HFFc6 (cell line): ENCODE measurements around the gene PTPRR. TPM values are rescaled to one million over a fixed set of nuclear protein-coding genes. Genes with fewer than 3 reads are reported as not detected.

Experiments used
- DNase-seq: peaks from one replicate; pipeline ENCODE4 v3.0.0-alpha.2; 2018
- H3K27ac Mint-ChIP-seq: 2 replicates; pipeline ENCODE4 v1.8.0; 2020; ENCODE audit warnings: mild to moderate bottlenecking, mixed read lengths
- H3K27me3 Mint-ChIP-seq: 2 replicates; pipeline ENCODE4 v1.8.0; 2021; ENCODE audit warnings: mild to moderate bottlenecking, moderate library complexity, mixed read lengths; ENCODE audit not compliant: insufficient read depth
- H3K36me3 Mint-ChIP-seq: 2 replicates; pipeline ENCODE4 v1.8.0; 2021; ENCODE audit warnings: low read depth, mixed read lengths
- H3K4me1 Mint-ChIP-seq: 2 replicates; pipeline ENCODE4 v1.8.0; 2020; ENCODE audit warnings: low read depth, mixed read lengths
- H3K4me3 Mint-ChIP-seq: 2 replicates; pipeline ENCODE4 v1.8.0; 2020; ENCODE audit warnings: mild to moderate bottlenecking, moderate library complexity, mixed read lengths
- H3K9me3 Mint-ChIP-seq: 2 replicates; pipeline ENCODE4 v1.8.0; 2020; ENCODE audit warnings: mild to moderate bottlenecking, mixed read lengths
- CTCF ChIP-seq: fragments of 200-600 bp; sonication (generic); IDR thresholded peaks from 2 replicates; pipeline ENCODE4 v1.5.0; 2021; ENCODE audit warnings: antibody characterized with exemption, mild to moderate bottlenecking
- total RNA-seq, 6 experiments: library from RNA; stranded (reverse); fragmentation: NEBNext Ultra II Directional; extraction: Animal tissue kit (Norgen Biotek cat#: 25700); gene quantifications; 2 replicates in 1 of 6; 3 replicates in 5 of 6; pipeline ENCODE4 v1.2.3, GENCODE V29; 2021

Gene PTPRR
- total RNA-seq, 6 experiments from 2014 or later: 0.40 to 1.1 (median 0.48) TPM

GRCh38 chr12:70644861-70645260 lies 275.7 kb downstream of the PTPRR start:
- DNase-seq: no peak
- H3K4me3 Mint-ChIP-seq: no peak overlapping the region
- H3K27me3 Mint-ChIP-seq: no peaks in the 10 kb centered on the region; the same call in 1 of the 2 replicates
- no peak for TF ChIP-seq CTCF
- H3K4me1 Mint-ChIP-seq: peaks cover 75% of the 10 kb centered on the region
- no peaks in the 10 kb centered on the region for H3K36me3 Mint-ChIP-seq
- no peaks in the 10 kb centered on the region for H3K9me3 Mint-ChIP-seq
- H3K27ac Mint-ChIP-seq: peak overlapping the region; percentile 94

- no peaks in the 10 kb centered on the region for H3K36me3 Mint-ChIP-seq
- no peak for TF ChIP-seq CTCF
- peaks cover 73% of the 10 kb centered on the region for H3K4me1 Mint-ChIP-seq
- H3K27ac Mint-ChIP-seq: peak overlapping the region; percentile 29; the same call in 1 of the 2 replicates
- no peaks in the 10 kb centered on the region for H3K9me3 Mint-ChIP-seq
- H3K4me3 Mint-ChIP-seq: no peak overlapping the region
- no peak for DNase-seq
- H3K27me3 Mint-ChIP-seq: no peaks in the 10 kb centered on the region; the same call in 1 of the 2 replicates
Measured at GRCh38 chr12:70643939-70644338, 276.6 kb downstream of the PTPRR start.

- H3K4me1 Mint-ChIP-seq: peaks cover 65% of the 10 kb centered on the region
- DNase-seq: no peak
- H3K9me3 Mint-ChIP-seq: no peaks in the 10 kb centered on the region
- no peak overlapping the region for H3K4me3 Mint-ChIP-seq
- no peaks in the 10 kb centered on the region for H3K36me3 Mint-ChIP-seq
- H3K27me3 Mint-ChIP-seq: no peaks in the 10 kb centered on the region; the same call in 1 of the 2 replicates
- H3K27ac Mint-ChIP-seq: no peak overlapping the region
- TF ChIP-seq CTCF: no peak
Measured at GRCh38 chr12:70641691-70642090, 278.8 kb downstream of the PTPRR start.

- H3K27ac Mint-ChIP-seq: no peak overlapping the region
Measured at GRCh38 chr12:70640901-70641300, 279.6 kb downstream of the PTPRR start.

GRCh38 chr12:70639535-70639934 lies 281.0 kb downstream of the PTPRR start:
- peaks cover 7% of the 10 kb centered on the region; the same call in 1 of the 2 replicates for H3K36me3 Mint-ChIP-seq
- no peak for TF ChIP-seq CTCF
- no peaks in the 10 kb centered on the region for H3K9me3 Mint-ChIP-seq
- no peak overlapping the region for H3K27ac Mint-ChIP-seq
- peaks cover 43% of the 10 kb centered on the region for H3K4me1 Mint-ChIP-seq
- no peak for DNase-seq
- H3K4me3 Mint-ChIP-seq: no peak overlapping the region
- no peaks in the 10 kb centered on the region; the same call in 1 of the 2 replicates for H3K27me3 Mint-ChIP-seq

More at GRCh38 chr12:70640901-70641300, 279.6 kb downstream of the PTPRR start:
- Mint-ChIP-seq H3K4me3 (no peak overlapping the region), H3K36me3 (no peaks in the 10 kb centered on the region), H3K27me3 (no peaks in the 10 kb centered on the region; the same call in 1 of the 2 replicates), H3K4me1 (peaks cover 57% of the 10 kb centered on the region), H3K9me3 (no peaks in the 10 kb centered on the region)
- no peak for TF ChIP-seq CTCF
- no peak for DNase-seq
